A549 (cell line): ENCODE measurements around the gene RACGAP1. TPM values are rescaled to one million over a fixed set of nuclear protein-coding genes. Genes with fewer than 3 reads are reported as not detected.

Source experiments
- ATAC-seq, 2 experiments: fragments of 200-7000 bp in 1 of 2; fragments of >200 bp in 1 of 2; cut with Nextera tagmentation in 1 of 2; cut with Tn5 transposase in 1 of 2; 3 replicates each; pipeline versions ENCODE4 v1.8.0 to v1.9.1; 2018 to 2020; ENCODE audit warnings: mild to moderate bottlenecking in 1 of 2, moderate library complexity in 1 of 2
- CTCF ChIA-PET: fragments of 300-600 bp; sonication (Branson Sonifier 250); formaldehyde crosslinking; extraction: SDS; loops from one replicate; lab custom pipeline; 2021; ENCODE audit warnings: antibody characterized with exemption, inconsistent platforms; lab: Yijun Ruan, JAX
- POLR2A ChIA-PET: fragments of 350-600 bp; formaldehyde crosslinking; extraction: SDS; loops from one replicate; lab custom pipeline; 2021; ENCODE audit warnings: antibody characterized with exemption, inconsistent platforms; lab: Yijun Ruan, JAX
- DNase-seq, 2 experiments: peaks; one replicate each; pipeline versions ENCODE4 v3.0.0 to v3.0.0-alpha.2; 2011 to 2016; ENCODE audit warnings: low read depth in 1 of 2, low spot score in 1 of 2
- FAIRE-seq: peaks from 2 replicates; lab custom pipeline; 2011; peaks lifted over from hg19 to GRCh38; lab: Jason Lieb, UNC
- H3K27ac ChIP-seq, 2 experiments: fragments of >200 bp; sonication (Bioruptor Twin); formaldehyde crosslinking; 3 replicates each; pipeline ENCODE4 v1.5.1; 2016 to 2017
- H3K4me1 ChIP-seq: fragments of >200 bp; sonication (Bioruptor Twin); formaldehyde crosslinking; 3 replicates; pipeline ENCODE4 v1.6.1; 2016
- H3K4me2 ChIP-seq: fragments of >200 bp; sonication (Bioruptor Twin); formaldehyde crosslinking; 3 replicates; pipeline ENCODE4 v1.6.1; 2016
- H3K4me3 ChIP-seq: fragments of >200 bp; sonication (Bioruptor Twin); formaldehyde crosslinking; 3 replicates; pipeline ENCODE4 v1.5.1; 2016
- H3K9me3 ChIP-seq: fragments of >200 bp; sonication (Bioruptor Twin); formaldehyde crosslinking; 3 replicates; pipeline ENCODE4 v1.6.1; 2016
- ATOH8 ChIP-seq: fragments of 250-450 bp; sonication (Bioruptor Pico); IDR thresholded peaks from 2 replicates; pipeline ENCODE4 v1.5.0; 2020; ENCODE audit warnings: low read depth, mild to moderate bottlenecking, moderate library complexity
- ESRRA ChIP-seq: fragments of 150-350 bp; IDR thresholded peaks from 2 replicates; pipeline ENCODE4 v1.6.1; 2014; ENCODE audit warnings: mild to moderate bottlenecking, low read length, borderline replicate concordance
- FOXS1 ChIP-seq: fragments of 250-450 bp; sonication (Bioruptor Pico); IDR thresholded peaks from 2 replicates; pipeline ENCODE4 v1.5.0; 2020; ENCODE audit warnings: mild to moderate bottlenecking, moderate library complexity
- JUNB ChIP-seq: fragments of >200 bp; sonication (Bioruptor Twin); formaldehyde crosslinking; IDR thresholded peaks from 2 replicates; pipeline ENCODE4 v1.6.1; 2016
- MYC ChIP-seq: IDR thresholded peaks from 2 replicates; pipeline ENCODE4 v1.6.1; 2012; ENCODE audit warnings: mild to moderate bottlenecking, inconsistent platforms, low read length, improper control_type of control experiment, borderline replicate concordance
- RAD21 ChIP-seq, 2 experiments: fragments of >200 bp in 1 of 2; sonication (Bioruptor Twin) in 1 of 2; formaldehyde crosslinking in 1 of 2; IDR thresholded peaks in 1 of 2; conservative IDR thresholded peaks in 1 of 2; 2 replicates in 1 of 2; 3 replicates in 1 of 2; pipeline ENCODE4 v1.6.1; 2012 to 2018; ENCODE audit warnings: inconsistent platforms in 1 of 2
- RNF2 ChIP-seq: fragments of 200-600 bp; sonication (generic); IDR thresholded peaks from 2 replicates; pipeline ENCODE4 v1.6.1; 2016; ENCODE audit warnings: low read depth, mild to moderate bottlenecking, antibody characterized with exemption, moderate library complexity, borderline replicate concordance
- ZNF302 ChIP-seq: fragments of 250-450 bp; sonication (Bioruptor Pico); IDR thresholded peaks from 2 replicates; pipeline ENCODE4 v1.9.0; 2021; ENCODE audit warnings: inconsistent platforms, mild to moderate bottlenecking, moderate library complexity
- ZSCAN20 ChIP-seq: fragments of 250-450 bp; sonication (Bioruptor Pico); IDR thresholded peaks from 2 replicates; pipeline ENCODE4 v1.8.0; 2022; ENCODE audit warnings: mild to moderate bottlenecking, moderate library complexity
- WGBS: methylation state at CpG from one replicate; pipeline ENCODE4 v1.1.6; 2017; ENCODE audit errors: missing lambda C conversion rate; 5-methylcytosine and 5-hydroxymethylcytosine counted together
- polyA plus RNA-seq, 4 experiments: library from polyadenylated mRNA; depleted of rRNA in 3 of 4; stranded (reverse); fragments of >200 nt; fragmentation: RNase III in 1 of 4; extraction: RNeasy Plus Mini Kit Qiagen cat#74134 plus additional on column Dnase treatment in 1 of 4; gene quantifications; 2 replicates in 3 of 4; 3 replicates in 1 of 4; pipeline ENCODE4 v1.2.3, GENCODE V29; 2011 to 2017
- TF ChIP-seq, protein P1 (sequence below): IDR thresholded peaks from 2 replicates; pipeline ENCODE4 v1.6.1; 2012; ENCODE audit warnings: low read depth, borderline replicate concordance
- TF ChIP-seq, protein P2 (sequence below): fragments of 150-350 bp; IDR thresholded peaks from 2 replicates; pipeline ENCODE4 v1.6.1; 2014; ENCODE audit warnings: low read depth, mild to moderate bottlenecking, low read length

The RACGAP1 gene
- polyA plus RNA-seq, 2 of the 4 experiments (the other 2 are of a cell fraction) = 103 to 107 TPM

- peak overlapping the region; percentile 58 for H3K4me2 ChIP-seq
- POLR2A ChIA-PET = no interaction called here
- TF ChIP-seq, protein P1, sequence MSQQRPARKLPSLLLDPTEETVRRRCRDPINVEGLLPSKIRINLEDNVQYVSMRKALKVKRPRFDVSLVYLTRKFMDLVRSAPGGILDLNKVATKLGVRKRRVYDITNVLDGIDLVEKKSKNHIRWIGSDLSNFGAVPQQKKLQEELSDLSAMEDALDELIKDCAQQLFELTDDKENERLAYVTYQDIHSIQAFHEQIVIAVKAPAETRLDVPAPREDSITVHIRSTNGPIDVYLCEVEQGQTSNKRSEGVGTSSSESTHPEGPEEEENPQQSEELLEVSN = no peak
- TF ChIP-seq JUNB = no peak
- no peak for TF ChIP-seq RNF2
- no peak for TF ChIP-seq ZSCAN20 (CRISPR knock-in tag)
- no peak for TF ChIP-seq MYC
- no peak for TF ChIP-seq ESRRA
- no peak for TF ChIP-seq ZNF302 (CRISPR knock-in tag)
- TF ChIP-seq ATOH8 (CRISPR knock-in tag) = no peak
- TF ChIP-seq, all 56 proteins: peak for 0
- CTCF ChIA-PET = interaction anchor here (0.9 to 29.8 kb wide), 5 partner anchors 12 to 114 kb away, joined by 3 to 708 read pairs (median 10); partner anchors contain the start of genes AQP2, ASIC1 and SMARCD1
- DNase-seq = no peak
- H3K27ac ChIP-seq = peak overlapping the region in 1 of 2 experiments; percentile 59; a peak in 1 of 6 replicates
- no peaks in the 10 kb centered on the region for H3K9me3 ChIP-seq
- H3K4me1 ChIP-seq = peaks cover 27% of the 10 kb centered on the region
- 90% methylated on average over 13 of the region's 13 CpGs for WGBS
- no peak overlapping the region for H3K4me3 ChIP-seq
- no peak for ATAC-seq
- no peak for FAIRE-seq
These were observed 64.7 kb downstream of the RACGAP1 start for GRCh38 chr12:49960474-49961110.

GRCh38 chr12:49959685-49960473 is 65.4 kb downstream of the RACGAP1 start:
- 41% methylated on average over 11 of the region's 11 CpGs for WGBS
- H3K27ac ChIP-seq = peak overlapping the region in 1 of 2 experiments; percentile 59; a peak in 3 of 6 replicates
- DNase-seq (peak; percentile 54 to 64), FAIRE-seq (no peak)
- CTCF ChIA-PET = interaction anchor here (0.8 to 29.8 kb wide), 11 partner anchors 8 to 151 kb away, joined by 3 to 708 read pairs (median 5); partner anchors contain the start of genes AQP2, ASIC1 and SMARCD1
- H3K9me3 ChIP-seq = no peaks in the 10 kb centered on the region
- peaks cover 27% of the 10 kb centered on the region for H3K4me1 ChIP-seq
- peak; percentile 69; the same call in 1 of the 2 replicates for TF ChIP-seq FOXS1 (CRISPR knock-in tag)
- TF ChIP-seq, protein P2, sequence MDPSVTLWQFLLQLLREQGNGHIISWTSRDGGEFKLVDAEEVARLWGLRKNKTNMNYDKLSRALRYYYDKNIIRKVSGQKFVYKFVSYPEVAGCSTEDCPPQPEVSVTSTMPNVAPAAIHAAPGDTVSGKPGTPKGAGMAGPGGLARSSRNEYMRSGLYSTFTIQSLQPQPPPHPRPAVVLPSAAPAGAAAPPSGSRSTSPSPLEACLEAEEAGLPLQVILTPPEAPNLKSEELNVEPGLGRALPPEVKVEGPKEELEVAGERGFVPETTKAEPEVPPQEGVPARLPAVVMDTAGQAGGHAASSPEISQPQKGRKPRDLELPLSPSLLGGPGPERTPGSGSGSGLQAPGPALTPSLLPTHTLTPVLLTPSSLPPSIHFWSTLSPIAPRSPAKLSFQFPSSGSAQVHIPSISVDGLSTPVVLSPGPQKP = no peak
- TF ChIP-seq, all 56 proteins: peak for 1
- Histone ChIP-seq H3K4me3 (no peak overlapping the region), H3K4me2 (peak overlapping the region; percentile 58)
- POLR2A ChIA-PET = no interaction called here
- ATAC-seq = peak; percentile 9 to 52; a peak in 3 of 6 replicates

DNA sequence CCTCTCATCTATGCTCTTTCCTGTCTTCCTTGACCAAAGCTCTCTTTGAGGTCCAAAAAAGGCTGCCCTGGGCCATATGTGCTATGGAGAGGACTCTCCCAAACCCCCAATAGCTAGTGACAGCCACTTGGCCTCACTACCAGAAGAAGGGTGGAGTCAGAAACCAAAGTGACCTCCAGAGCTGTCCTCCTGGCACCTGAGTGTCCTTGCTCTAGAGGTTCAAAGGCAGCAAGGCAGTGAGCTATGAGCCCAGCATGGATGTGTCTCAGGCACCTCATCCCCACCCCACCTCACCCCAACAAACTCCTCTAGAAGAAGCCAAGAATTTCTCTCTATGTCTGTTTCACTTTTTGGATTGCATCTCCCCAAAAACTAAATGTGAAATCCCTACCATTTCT is 67.7 kb downstream of the RACGAP1 start:
- DNase-seq (no peak), FAIRE-seq (no peak), ATAC-seq (no peak)
- H3K4me1 ChIP-seq = peaks cover 17% of the 10 kb centered on the region
- TF ChIP-seq FOXS1 (CRISPR knock-in tag) (no peak), RAD21 (conservative IDR thresholded peaks at IDR 0.05 in 1 of 2, IDR thresholded peaks at IDR 0.05 in 1 of 2) (no peak)
- H3K27ac ChIP-seq = no peak overlapping the region
- H3K4me2 ChIP-seq = no peak overlapping the region
- H3K9me3 ChIP-seq = no peaks in the 10 kb centered on the region
- no peak overlapping the region for H3K4me3 ChIP-seq
- ChIA-PET POLR2A (no interaction called here), CTCF (interaction anchor here (1.2 to 29.8 kb wide), 5 partner anchors 9 to 117 kb away, joined by 3 to 708 read pairs (median 91); partner anchors contain the start of genes AQP2, ASIC1 and SMARCD1)
